H1 (cell line): Measurements from ENCODE around the gene TEDDM1. TPM values are rescaled to one million over a fixed set of nuclear protein-coding genes. Genes with fewer than 3 reads are reported as not detected.

ENCODE experiments used
- BACH1 ChIP-seq: IDR thresholded peaks from 2 replicates; pipeline ENCODE4 v1.6.1; 2012; ENCODE audit warnings: low read length, improper control_type of control experiment
- BCL11A ChIP-seq, 2 experiments: IDR thresholded peaks; one replicate each; pipeline ENCODE4 v1.6.1; 2011; ENCODE audit warnings: low read depth in 2 of 2, low read length in 2 of 2, mild to moderate bottlenecking in 2 of 2
- BRCA1 ChIP-seq: IDR thresholded peaks from 2 replicates; pipeline ENCODE4 v1.6.1; 2012; ENCODE audit warnings: low read depth, low read length, improper control_type of control experiment
- CBX5 ChIP-seq: fragments of 300-800, 300-1000 bp; sonication (generic); IDR thresholded peaks from 2 replicates; pipeline ENCODE4 v1.7.1; 2016; ENCODE audit warnings: antibody characterized with exemption, low read length, low read depth
- CBX8 ChIP-seq: fragments of 300-800, 300-1000 bp; sonication (generic); IDR thresholded peaks from 2 replicates; pipeline ENCODE4 v1.7.1; 2016; ENCODE audit warnings: low read depth, low read length, borderline replicate concordance
- CEBPB ChIP-seq: IDR thresholded peaks from 2 replicates; pipeline ENCODE4 v1.6.1; 2012; ENCODE audit warnings: low read depth, low read length
- CHD2 ChIP-seq: IDR thresholded peaks from 2 replicates; pipeline ENCODE4 v1.6.1; 2012; ENCODE audit warnings: low read length, improper control_type of control experiment
- E2F6 ChIP-seq: IDR thresholded peaks from 2 replicates; pipeline ENCODE4 v1.6.1; 2012; ENCODE audit warnings: inconsistent platforms
- EGR1 ChIP-seq: IDR thresholded peaks from 2 replicates; pipeline ENCODE4 v1.6.1; 2011; ENCODE audit warnings: low read depth, low read length, borderline replicate concordance
- FOSL1 ChIP-seq: IDR thresholded peaks from 2 replicates; pipeline ENCODE4 v1.6.1; 2011; ENCODE audit warnings: mild to moderate bottlenecking, low read depth, low read length, moderate library complexity; ENCODE audit not compliant: insufficient read depth
- GTF2F1 ChIP-seq: IDR thresholded peaks from 2 replicates; pipeline ENCODE4 v1.6.1; 2012; ENCODE audit warnings: low read depth, low read length, improper control_type of control experiment, borderline replicate concordance
- HDAC6 ChIP-seq: IDR thresholded peaks from one replicate; pipeline ENCODE4 v1.7.1; 2012; ENCODE audit warnings: low read depth, mild to moderate bottlenecking, inconsistent platforms, low read length, moderate library complexity
- JUN ChIP-seq: IDR thresholded peaks from 2 replicates; pipeline ENCODE4 v1.6.1; 2011; ENCODE audit warnings: low read depth, mild to moderate bottlenecking, improper control_type of control experiment, low read length
- JUND ChIP-seq: IDR thresholded peaks from 2 replicates; pipeline ENCODE4 v1.6.1; 2011; ENCODE audit warnings: mild to moderate bottlenecking, improper control_type of control experiment, low read length
- MAX ChIP-seq: IDR thresholded peaks from 2 replicates; pipeline ENCODE4 v1.6.1; 2012; ENCODE audit warnings: inconsistent platforms
- NRF1 ChIP-seq: IDR thresholded peaks from 2 replicates; pipeline ENCODE4 v1.6.1; 2011; ENCODE audit warnings: mild to moderate bottlenecking, low read depth, low read length, improper control_type of control experiment
- PHF8 ChIP-seq: fragments of 200-600 bp; sonication (generic); conservative IDR thresholded peaks from 2 replicates; pipeline ENCODE4 v1.7.1; 2012; ENCODE audit warnings: low read depth, mild to moderate bottlenecking, inconsistent platforms, low read length, moderate library complexity
- RFX5 ChIP-seq: IDR thresholded peaks from 2 replicates; pipeline ENCODE4 v1.6.1; 2011; ENCODE audit warnings: low read depth, low read length, improper control_type of control experiment, borderline replicate concordance
- RXRA ChIP-seq: IDR thresholded peaks from 2 replicates; pipeline ENCODE4 v1.6.1; 2011; ENCODE audit warnings: low read depth, mild to moderate bottlenecking, low read length, moderate library complexity; ENCODE audit not compliant: insufficient read depth
- SIN3A ChIP-seq, 2 experiments: IDR thresholded peaks in 1 of 2; conservative IDR thresholded peaks in 1 of 2; 2 replicates each; pipeline ENCODE4 v1.6.1; 2011 to 2012; ENCODE audit warnings: low read length in 2 of 2, improper control_type of control experiment in 1 of 2, low read depth in 1 of 2, mild to moderate bottlenecking in 1 of 2
- SP1 ChIP-seq: IDR thresholded peaks from 2 replicates; pipeline ENCODE4 v1.6.1; 2011; ENCODE audit warnings: low read depth, low read length
- SRF ChIP-seq: IDR thresholded peaks from 2 replicates; pipeline ENCODE4 v1.6.1; 2011; ENCODE audit warnings: mild to moderate bottlenecking, low read depth, low read length, moderate library complexity
- TBP ChIP-seq: IDR thresholded peaks from 2 replicates; pipeline ENCODE4 v1.6.1; 2011; ENCODE audit warnings: low read depth, low read length, improper control_type of control experiment
- TCF12 ChIP-seq: IDR thresholded peaks from 2 replicates; pipeline ENCODE4 v1.6.1; 2011; ENCODE audit warnings: low read depth, mild to moderate bottlenecking, low read length
- TEAD4 ChIP-seq: IDR thresholded peaks from 2 replicates; pipeline ENCODE4 v1.6.1; 2012; ENCODE audit warnings: low read depth, low read length, inconsistent platforms, mixed read lengths
- polyA plus RNA-seq, 7 experiments: library from polyadenylated mRNA; depleted of rRNA in 3 of 7; stranded (reverse) in 5 of 7; unstranded in 2 of 7; fragments of >200 nt in 5 of 7; fragments of 200-250 nt in 2 of 7; gene quantifications; 1 replicate in 5 of 7; 2 replicates in 1 of 7; 4 replicates in 1 of 7; pipeline versions ENCODE4 v1.2.1 to v1.2.3, GENCODE V29; 2011 to 2013; ENCODE audit warnings: missing spikeins in 2 of 7, mixed read lengths in 2 of 7
- total RNA-seq: library from RNA; stranded (reverse); fragmentation: NEBNext Ultra II Directional; extraction: Animal tissue kit (Norgen Biotek cat#: 25700); gene quantifications from 2 replicates; pipeline ENCODE4 v1.2.1, GENCODE V29; 2021

TEDDM1 gene
- total and polyA plus RNA-seq, 2 of the 8 experiments (the other 6 are each of a cell fraction or from before 2014, with no cell fraction given), result not detected

GRCh38 chr1:182391362-182392049 is 9.0 kb downstream of the TEDDM1 start, which contains the start of gene GLUL (continued):
- TF ChIP-seq EGR1 (no peak; the same call in 1 of the 2 replicates), RFX5 (no peak), TBP (peak; percentile 97), NRF1 (no peak), PHF8 (no peak; the same call in none of the 2 replicates), RXRA (no peak), BACH1 (no peak), CBX8 (no peak), TCF12 (no peak), BCL11A (IDR thresholded peaks at IDR 0.05; ENCODE audit: low read depth in 2 of 2, low read length in 2 of 2) (no peak), HDAC6 (no peak), SP1 (peak; percentile 84; the same call in 1 of the 2 replicates), E2F6 (no peak), GTF2F1 (peak; percentile 95), FOSL1 (no peak), JUND (no peak), CHD2 (peak; percentile 32; the same call in 1 of the 2 replicates), SIN3A (conservative IDR thresholded peaks at IDR 0.05 in 1 of 2, IDR thresholded peaks at IDR 0.05 in 1 of 2; ENCODE audit: low read depth in 1 of 2, low read length in 2 of 2) (peak in 1 of 2 experiments; percentile 50; a peak in 2 of 4 replicates), TEAD4 (no peak), CBX5 (no peak), SRF (no peak), CEBPB (no peak), JUN (no peak), MAX (peak; percentile 10; the same call in 1 of the 2 replicates), BRCA1 (no peak)
